Kidney tubule cell (primary cell): Measurements from ENCODE around the gene PARD6A.
"Not testable (repeated sequence)": the region's sequence is repeated elsewhere in the genome, so short reads cannot be mapped to it uniquely, and the experiment has no call there.

Source experiments
- DNase-seq: peaks from one replicate; pipeline ENCODE4 v3.0.0-alpha.2; 2018; ENCODE audit warnings: low spot score

The PARD6A gene

GRCh38 chr16:67685388-67686112 is 24.8 kb downstream of the PARD6A start:
- peak; percentile 67 for DNase-seq

GRCh38 chr16:67693517-67694285 is 32.9 kb downstream of the PARD6A start:
- not testable (repeated sequence) for DNase-seq

- no peak for DNase-seq
Measured at GRCh38 chr16:67694611-67695010, 33.9 kb downstream of the PARD6A start.

- DNase-seq: no peak
Measured at GRCh38 chr16:67697422-67698185, 36.8 kb downstream of the PARD6A start.

GRCh38 chr16:67699265-67699664 is 38.5 kb downstream of the PARD6A start:
- DNase-seq: no peak

GRCh38 chr16:67701420-67701819 is 40.7 kb downstream of the PARD6A start:
- DNase-seq: no peak

GRCh38 chr16:67702130-67702529 is 41.4 kb downstream of the PARD6A start:
- no peak for DNase-seq

- no peak for DNase-seq
Measured at GRCh38 chr16:67703626-67704025, 42.9 kb downstream of the PARD6A start.

GRCh38 chr16:67704110-67704509 is 43.4 kb downstream of the PARD6A start:
- DNase-seq: no peak

GRCh38 chr16:67707210-67707609 is 46.5 kb downstream of the PARD6A start:
- DNase-seq: no peak

GRCh38 chr16:67707790-67708189 is 47.0 kb downstream of the PARD6A start:
- no peak for DNase-seq

GRCh38 chr16:67708368-67708771 is 47.6 kb downstream of the PARD6A start:
- DNase-seq: no peak

- no peak for DNase-seq
Measured at GRCh38 chr16:67709050-67709449, 48.3 kb downstream of the PARD6A start.

GRCh38 chr16:67710607-67711006 is 49.8 kb downstream of the PARD6A start:
- no peak for DNase-seq
